ENCODE results near the gene CD36. TPM values are rescaled to one million over a fixed set of nuclear protein-coding genes. Genes with fewer than 3 reads are reported as not detected.

The CD36 gene
- total RNA-seq, 1 donor from 2014 or later: 1.6 TPM

DNA sequence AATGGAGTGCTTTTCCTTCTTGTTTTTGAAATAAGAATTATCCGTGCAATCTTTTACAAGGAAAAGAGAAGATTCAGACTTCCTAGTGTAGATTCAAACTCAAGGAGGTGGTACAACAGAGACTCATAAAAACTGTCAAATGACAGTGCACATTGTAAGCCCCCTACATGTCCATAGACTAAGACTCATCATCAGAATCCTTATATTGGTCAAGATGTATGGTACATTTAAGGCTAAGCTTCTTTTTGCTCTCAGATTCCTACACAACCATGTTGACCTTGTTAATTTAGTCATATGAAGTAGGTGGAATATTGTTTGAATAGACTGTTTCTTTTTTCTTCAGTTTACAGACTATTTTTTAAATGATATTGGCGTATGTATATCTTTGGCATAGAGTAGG, 11.6 kb downstream of the CD36 start:
- H3K9me3 ChIP-seq (ENCODE audit: low read depth): no peaks in the 10 kb centered on the region

DNA sequence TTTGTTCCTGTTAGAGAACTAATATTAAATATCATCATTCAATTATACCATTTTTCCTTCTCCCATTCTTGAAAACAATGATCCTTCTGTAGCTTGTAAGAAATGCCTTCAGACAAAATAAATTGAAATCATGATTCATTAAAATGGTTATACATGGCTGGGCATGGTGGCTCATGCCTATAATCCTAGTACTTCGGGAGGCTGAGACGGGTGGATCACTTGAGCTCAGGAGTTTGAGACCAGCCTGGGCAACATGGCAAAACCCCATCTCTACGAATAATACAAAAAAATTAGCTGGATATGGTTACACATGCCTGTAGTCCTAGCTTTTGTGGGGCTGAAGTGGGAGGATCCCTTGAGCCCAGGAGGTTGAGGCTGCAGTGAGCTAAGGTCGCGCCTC, 13.0 kb downstream of the CD36 start:
- Histone ChIP-seq H3K4me2 (no peak overlapping the region), H3K4me3 (no peak overlapping the region), H3F3A (ENCODE audit: low read depth) (no peaks in the 10 kb centered on the region), H3K4me1 (no peaks in the 10 kb centered on the region), H3K27me3 (no peaks in the 10 kb centered on the region), H4K20me1 (ENCODE audit: low read depth) (no peaks in the 10 kb centered on the region), H3K9me3 (ENCODE audit: low read depth) (no peaks in the 10 kb centered on the region), H3K9ac (no peak overlapping the region), H2AFZ (replicated peaks) (no peak overlapping the region), H3K36me3 (no peaks in the 10 kb centered on the region), H3K79me2 (ENCODE audit: low read depth) (no peaks in the 10 kb centered on the region), H3K27ac (no peak overlapping the region)
- Mint-ChIP-seq H3K36me3 (no peaks in the 10 kb centered on the region), H3K27ac (no peak overlapping the region), H3K9me3 (no peaks in the 10 kb centered on the region), H3K27me3 (ENCODE audit: insufficient read depth, low read depth) (peaks cover 2% of the 10 kb centered on the region), H3K4me3 (no peak overlapping the region), H3K4me1 (no peaks in the 10 kb centered on the region)
- TF ChIP-seq, protein P1, sequence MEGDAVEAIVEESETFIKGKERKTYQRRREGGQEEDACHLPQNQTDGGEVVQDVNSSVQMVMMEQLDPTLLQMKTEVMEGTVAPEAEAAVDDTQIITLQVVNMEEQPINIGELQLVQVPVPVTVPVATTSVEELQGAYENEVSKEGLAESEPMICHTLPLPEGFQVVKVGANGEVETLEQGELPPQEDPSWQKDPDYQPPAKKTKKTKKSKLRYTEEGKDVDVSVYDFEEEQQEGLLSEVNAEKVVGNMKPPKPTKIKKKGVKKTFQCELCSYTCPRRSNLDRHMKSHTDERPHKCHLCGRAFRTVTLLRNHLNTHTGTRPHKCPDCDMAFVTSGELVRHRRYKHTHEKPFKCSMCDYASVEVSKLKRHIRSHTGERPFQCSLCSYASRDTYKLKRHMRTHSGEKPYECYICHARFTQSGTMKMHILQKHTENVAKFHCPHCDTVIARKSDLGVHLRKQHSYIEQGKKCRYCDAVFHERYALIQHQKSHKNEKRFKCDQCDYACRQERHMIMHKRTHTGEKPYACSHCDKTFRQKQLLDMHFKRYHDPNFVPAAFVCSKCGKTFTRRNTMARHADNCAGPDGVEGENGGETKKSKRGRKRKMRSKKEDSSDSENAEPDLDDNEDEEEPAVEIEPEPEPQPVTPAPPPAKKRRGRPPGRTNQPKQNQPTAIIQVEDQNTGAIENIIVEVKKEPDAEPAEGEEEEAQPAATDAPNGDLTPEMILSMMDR (IDR thresholded peaks at IDR 0.05): no peak
- TF ChIP-seq EZH2 (IDR thresholded peaks at IDR 0.05) (no peak), EZH2phosphoT487 (IDR thresholded peaks at IDR 0.05) (no peak)
- no peak for DNase-seq (ENCODE audit: low spot score)

More for the DNA sequence above, 11.6 kb downstream of the CD36 start:
- no peaks in the 10 kb centered on the region for H3K4me1 Mint-ChIP-seq
- H3K27me3 Mint-ChIP-seq (ENCODE audit: insufficient read depth, low read depth): peaks cover 4% of the 10 kb centered on the region
- TF ChIP-seq EZH2 (IDR thresholded peaks at IDR 0.05) (no peak), EZH2phosphoT487 (IDR thresholded peaks at IDR 0.05) (no peak)
- TF ChIP-seq, protein P1 (IDR thresholded peaks at IDR 0.05): no peak
- no peaks in the 10 kb centered on the region for H3F3A ChIP-seq (ENCODE audit: low read depth)
- H3K9ac ChIP-seq: no peak overlapping the region
- no peaks in the 10 kb centered on the region for H3K36me3 ChIP-seq
- H4K20me1 ChIP-seq (ENCODE audit: low read depth): no peaks in the 10 kb centered on the region
- H3K4me3 Mint-ChIP-seq: no peak overlapping the region
- H3K79me2 ChIP-seq (ENCODE audit: low read depth): no peaks in the 10 kb centered on the region
- H3K4me1 ChIP-seq: no peaks in the 10 kb centered on the region
- H2AFZ ChIP-seq (replicated peaks): no peak overlapping the region
- H3K4me3 ChIP-seq: no peak overlapping the region
- H3K27ac ChIP-seq: no peak overlapping the region
- no peak for DNase-seq (ENCODE audit: low spot score)
- H3K9me3 Mint-ChIP-seq: no peaks in the 10 kb centered on the region
- H3K4me2 ChIP-seq: no peak overlapping the region
- no peaks in the 10 kb centered on the region for H3K36me3 Mint-ChIP-seq
- H3K27ac Mint-ChIP-seq: no peak overlapping the region
- H3K27me3 ChIP-seq: no peaks in the 10 kb centered on the region

- Mint-ChIP-seq H3K9me3 (no peaks in the 10 kb centered on the region), H3K4me3 (no peak overlapping the region), H3K4me1 (no peaks in the 10 kb centered on the region), H3K27ac (no peak overlapping the region), H3K27me3 (ENCODE audit: insufficient read depth, low read depth) (peaks cover 2% of the 10 kb centered on the region), H3K36me3 (no peaks in the 10 kb centered on the region)
- H3K4me2 ChIP-seq: no peak overlapping the region
- no peak overlapping the region for H3K27ac ChIP-seq
- no peak overlapping the region for H3K4me3 ChIP-seq
- no peaks in the 10 kb centered on the region for H3K4me1 ChIP-seq
- H4K20me1 ChIP-seq (ENCODE audit: low read depth): no peaks in the 10 kb centered on the region
- TF ChIP-seq EZH2phosphoT487 (IDR thresholded peaks at IDR 0.05) (no peak), EZH2 (IDR thresholded peaks at IDR 0.05) (no peak)
- TF ChIP-seq, protein P1 (IDR thresholded peaks at IDR 0.05): no peak
- DNase-seq (ENCODE audit: low spot score): no peak
- no peak overlapping the region for H2AFZ ChIP-seq (replicated peaks)
- no peaks in the 10 kb centered on the region for H3K36me3 ChIP-seq
- no peaks in the 10 kb centered on the region for H3K27me3 ChIP-seq
- H3K79me2 ChIP-seq (ENCODE audit: low read depth): no peaks in the 10 kb centered on the region
- no peak overlapping the region for H3K9ac ChIP-seq
- no peaks in the 10 kb centered on the region for H3F3A ChIP-seq (ENCODE audit: low read depth)
- no peaks in the 10 kb centered on the region for H3K9me3 ChIP-seq (ENCODE audit: low read depth)
Observed at GRCh38 chr7:80653244-80653643, 14.8 kb downstream of the CD36 start.
